GM12801 (cell line): ENCODE measurements around the gene DSG3.

ENCODE experiments used
- TF ChIP-seq, protein P1 (sequence below): IDR thresholded peaks from one replicate; pipeline ENCODE4 v1.5.1; 2011; ENCODE audit warnings: control low read depth; ENCODE audit not compliant: insufficient read length; ENCODE audit errors: extremely low read depth

Gene DSG3

DNA sequence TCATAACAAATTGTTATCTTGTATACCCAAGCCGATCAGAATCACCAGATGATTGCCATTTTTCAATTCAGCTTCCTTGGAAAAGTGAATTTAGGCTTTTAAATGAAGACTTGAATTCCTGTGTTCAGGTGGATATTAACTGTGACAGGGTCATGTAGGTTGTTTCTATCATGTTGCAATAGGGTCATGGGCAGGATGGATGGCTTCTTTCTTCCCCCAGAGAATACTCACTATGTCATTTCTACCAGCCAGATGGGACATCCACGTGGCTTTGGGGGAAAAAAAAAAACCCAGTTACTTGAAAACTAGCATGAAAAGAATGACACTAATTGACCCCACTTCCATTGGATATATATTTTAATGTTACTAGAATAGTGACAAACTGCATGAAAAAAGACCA is 35.9 kb downstream of the DSG3 start:
- TF ChIP-seq, protein P1, sequence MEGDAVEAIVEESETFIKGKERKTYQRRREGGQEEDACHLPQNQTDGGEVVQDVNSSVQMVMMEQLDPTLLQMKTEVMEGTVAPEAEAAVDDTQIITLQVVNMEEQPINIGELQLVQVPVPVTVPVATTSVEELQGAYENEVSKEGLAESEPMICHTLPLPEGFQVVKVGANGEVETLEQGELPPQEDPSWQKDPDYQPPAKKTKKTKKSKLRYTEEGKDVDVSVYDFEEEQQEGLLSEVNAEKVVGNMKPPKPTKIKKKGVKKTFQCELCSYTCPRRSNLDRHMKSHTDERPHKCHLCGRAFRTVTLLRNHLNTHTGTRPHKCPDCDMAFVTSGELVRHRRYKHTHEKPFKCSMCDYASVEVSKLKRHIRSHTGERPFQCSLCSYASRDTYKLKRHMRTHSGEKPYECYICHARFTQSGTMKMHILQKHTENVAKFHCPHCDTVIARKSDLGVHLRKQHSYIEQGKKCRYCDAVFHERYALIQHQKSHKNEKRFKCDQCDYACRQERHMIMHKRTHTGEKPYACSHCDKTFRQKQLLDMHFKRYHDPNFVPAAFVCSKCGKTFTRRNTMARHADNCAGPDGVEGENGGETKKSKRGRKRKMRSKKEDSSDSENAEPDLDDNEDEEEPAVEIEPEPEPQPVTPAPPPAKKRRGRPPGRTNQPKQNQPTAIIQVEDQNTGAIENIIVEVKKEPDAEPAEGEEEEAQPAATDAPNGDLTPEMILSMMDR = no peak

DNA sequence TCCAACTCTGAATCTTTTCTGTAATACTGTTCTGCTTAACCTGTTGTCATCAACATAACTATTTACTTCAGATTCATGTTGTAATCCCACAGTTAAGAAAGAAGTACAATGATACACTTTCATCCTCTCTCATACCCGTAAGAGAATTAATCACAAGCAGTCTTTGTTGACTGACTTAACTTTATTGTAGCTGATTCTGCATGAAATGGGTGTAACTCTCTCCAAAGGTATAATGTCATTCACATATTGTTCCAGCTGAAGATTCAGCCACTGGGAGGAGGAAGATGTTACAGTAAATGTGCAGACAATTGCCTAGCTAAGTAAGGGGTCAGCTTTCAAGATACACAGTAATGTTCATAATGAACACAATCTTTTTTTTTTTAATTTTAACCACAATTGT is 36.9 kb downstream of the DSG3 start:
- TF ChIP-seq, protein P1 = no peak

DNA sequence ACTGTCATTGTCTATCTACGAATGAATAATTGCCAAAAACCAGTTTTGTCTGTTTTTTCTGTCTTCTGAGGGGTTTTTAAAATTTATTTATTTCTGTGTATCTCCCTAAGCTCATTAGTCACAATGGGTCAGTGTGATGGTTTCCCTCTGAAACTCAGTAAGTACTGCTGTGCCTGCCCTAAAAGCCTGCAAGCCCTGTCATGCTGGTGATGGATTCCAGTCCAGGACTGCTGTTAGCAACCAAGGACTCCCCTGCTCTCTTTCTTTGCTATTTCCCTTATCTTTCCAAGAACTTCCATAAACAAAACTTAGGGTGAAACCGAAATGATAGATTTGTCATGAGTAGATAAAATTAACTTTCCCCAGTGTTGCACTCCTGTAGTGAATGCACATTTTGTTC is 38.6 kb downstream of the DSG3 start:
- TF ChIP-seq, protein P1 = no peak

DNA sequence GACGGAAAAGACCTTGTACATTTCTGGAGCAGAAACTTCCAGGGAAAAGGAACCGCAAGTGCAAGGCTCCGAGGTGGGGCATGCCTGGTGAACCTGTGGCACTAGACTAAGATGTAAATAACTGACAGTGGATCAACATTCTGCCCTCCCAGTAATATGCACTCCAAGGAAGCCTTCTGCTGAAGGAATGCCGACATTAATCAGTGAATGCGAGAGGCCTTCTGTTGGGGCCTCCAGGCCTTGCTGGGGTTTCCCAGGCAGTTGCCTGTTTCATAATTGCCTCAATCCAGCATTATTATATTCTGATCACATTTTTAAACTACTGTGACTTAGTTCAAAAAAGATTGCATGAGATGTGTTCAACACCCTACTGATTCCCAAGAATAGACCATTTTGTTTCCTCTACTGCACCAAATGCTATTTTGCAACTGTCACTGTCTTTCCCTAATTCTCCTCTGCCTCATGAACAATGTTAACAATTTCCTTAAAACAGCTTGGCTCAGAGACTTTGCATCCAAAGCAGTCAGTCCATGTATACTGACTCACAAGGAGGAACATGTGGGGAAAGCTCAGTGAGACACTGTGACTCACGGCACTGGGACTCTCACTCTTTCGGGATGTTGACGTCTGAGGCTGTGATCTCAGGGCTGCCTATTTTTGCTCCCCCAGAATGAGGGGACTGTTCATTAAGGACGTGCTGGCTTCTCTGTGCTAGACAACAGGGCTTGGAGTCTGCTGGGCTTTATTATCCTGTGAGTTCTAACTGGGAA is 39.9 kb downstream of the DSG3 start:
- TF ChIP-seq, protein P1 = no peak

DNA sequence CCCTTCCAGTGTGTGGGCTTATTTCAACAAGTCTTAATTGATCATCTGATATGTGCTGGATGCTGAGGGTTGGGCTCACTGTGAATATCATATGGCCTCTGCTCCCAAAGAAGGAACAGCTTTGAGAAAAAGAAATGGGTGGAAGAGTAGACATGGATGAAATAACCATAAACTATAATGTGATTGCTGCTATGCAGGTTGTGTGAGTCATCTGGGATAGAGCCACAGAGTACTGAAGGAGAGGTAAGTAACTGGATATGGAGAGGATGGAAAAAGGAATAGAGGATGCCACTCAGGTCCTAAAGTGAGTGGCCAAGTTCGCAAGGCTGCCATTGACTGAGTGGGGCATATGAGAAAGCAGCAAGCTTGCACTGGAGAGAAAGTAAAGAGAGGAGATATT is 41.8 kb downstream of the DSG3 start:
- TF ChIP-seq, protein P1 = no peak

DNA sequence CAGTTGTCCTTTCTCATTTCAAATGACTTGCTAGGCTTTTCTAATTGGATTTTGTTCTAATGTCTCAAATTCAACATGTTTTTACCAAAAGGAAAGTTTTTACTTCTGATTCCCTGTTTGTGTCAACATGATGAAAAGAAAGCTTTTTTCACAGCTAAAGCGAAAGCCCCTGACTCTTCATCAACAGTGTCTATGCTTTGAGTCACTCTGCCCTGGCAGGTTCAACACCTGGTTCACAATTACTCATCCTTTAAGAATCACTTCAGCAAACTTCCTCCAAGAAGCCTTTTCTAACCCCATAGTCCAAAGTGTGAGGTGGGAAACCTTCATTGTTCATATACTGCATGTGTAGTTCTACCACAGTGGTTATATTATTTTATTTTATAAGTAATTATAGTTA is 42.8 kb downstream of the DSG3 start:
- TF ChIP-seq, protein P1 = no peak

DNA sequence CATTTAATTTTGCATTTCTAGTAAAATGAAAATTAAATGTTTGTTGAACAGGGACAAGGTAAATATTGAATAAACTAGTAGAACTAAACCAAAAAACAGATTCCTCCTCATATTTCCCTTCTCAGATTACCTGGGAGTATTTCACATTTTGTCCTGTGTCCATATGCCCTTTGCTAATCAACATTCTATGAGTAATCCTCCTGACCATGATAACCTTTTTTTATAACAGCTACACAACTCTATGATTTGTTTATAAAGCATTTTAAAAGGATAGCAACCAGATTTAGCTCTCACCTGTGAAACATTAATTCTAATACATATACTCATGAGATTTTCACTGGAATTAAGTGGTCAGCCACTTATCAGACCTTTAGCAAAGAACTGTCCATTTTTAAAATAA is 43.3 kb downstream of the DSG3 start:
- TF ChIP-seq, protein P1 = no peak
